Lower leg skin (tissue), 3 donors: ENCODE results near the gene SCUBE3.

Source experiments
- CTCF ChIP-seq, 3 donors: fragments of 450-650 bp; IDR thresholded peaks; one replicate each; pipeline ENCODE4 v1.5.1; 2016; ENCODE audit warnings: antibody characterized with exemption in 3 of 3, mild to moderate bottlenecking in 3 of 3, moderate library complexity in 2 of 3
- POLR2A ChIP-seq, 2 donors: fragments of 450-650 bp; IDR thresholded peaks; one replicate each; pipeline ENCODE4 v1.6.1; 2016 to 2017; ENCODE audit warnings: antibody characterized with exemption in 2 of 2, mild to moderate bottlenecking in 1 of 2, moderate library complexity in 1 of 2

GRCh38 chr6:35188886-35189285 lies 24.9 kb upstream of the SCUBE3 start:
- TF ChIP-seq CTCF (IDR thresholded peaks at IDR 0.05): no peak
- TF ChIP-seq POLR2A (IDR thresholded peaks at IDR 0.05): no peak
